Testis (tissue), 3 donors: ENCODE measurements around the gene ZNF862. TPM values are rescaled to one million over a fixed set of nuclear protein-coding genes. Genes with fewer than 3 reads are reported as not detected.

ENCODE experiments used
- DNase-seq: peaks from one replicate; pipeline ENCODE4 v3.0.0-alpha.2; 2019
- H3K27ac ChIP-seq, 2 donors: fragments of 200-600 bp; sonication (generic); one replicate each; pipeline ENCODE4 v1.5.1; 2019
- H3K27me3 ChIP-seq: fragments of 200-600 bp; sonication (generic); one replicate; pipeline ENCODE4 v1.5.1; 2019
- H3K36me3 ChIP-seq: fragments of 200-600 bp; sonication (generic); one replicate; pipeline ENCODE4 v1.5.1; 2017; ENCODE audit warnings: low read depth; ENCODE audit errors: missing control alignments
- H3K4me1 ChIP-seq: fragments of 200-600 bp; sonication (generic); one replicate; pipeline ENCODE4 v1.5.1; 2019
- H3K4me3 ChIP-seq, 2 donors: fragments of 200-600 bp; sonication (generic); one replicate each; pipeline ENCODE4 v1.5.1; 2017 to 2019
- H3K9me3 ChIP-seq: fragments of 200-600 bp; sonication (generic); one replicate; pipeline ENCODE4 v1.5.1; 2017
- CTCF ChIP-seq, 3 experiments: fragments of 450-650 bp in 2 of 3; fragments of 200-600 bp in 1 of 3; sonication (generic) in 1 of 3; IDR thresholded peaks; one replicate each; pipeline ENCODE4 v1.5.1; 2016 to 2019; ENCODE audit warnings: antibody characterized with exemption in 3 of 3, mild to moderate bottlenecking in 2 of 3, moderate library complexity in 1 of 3
- POLR2A ChIP-seq: fragments of 450-650 bp; IDR thresholded peaks from one replicate; pipeline ENCODE4 v1.6.1; 2017; ENCODE audit warnings: antibody characterized with exemption, mild to moderate bottlenecking, moderate library complexity
- WGBS, 2 donors: methylation state at CpG; one replicate each; pipeline ENCODE4 v1.1.5; 2018; 5-methylcytosine and 5-hydroxymethylcytosine counted together
- intact Hi-C: fragments of 100-400 bp; cut with DNase I; formaldehyde crosslinking; loops from one replicate; pipeline ENCODE4 v1.15.1; 2023; ENCODE audit warnings: low total_unique reads
- polyA plus RNA-seq: library from polyadenylated mRNA; stranded (reverse); fragments of 350-450 nt; fragmentation: Illumina TruSeq; extraction: RNeasy Lipid Tissue Mini Kit (QIAGEN cat#74804); gene quantifications from one replicate; pipeline ENCODE4 v1.2.3, GENCODE V29; 2014; ENCODE audit warnings: low read depth, low replicate concordance; ENCODE audit not compliant: insufficient read depth
- total RNA-seq, 2 donors: library from RNA; depleted of rRNA; stranded (reverse); fragments of >200 nt; gene quantifications; one replicate each; pipeline ENCODE4 v1.2.3, GENCODE V29; 2016

Gene ZNF862
- total and polyA plus RNA-seq, 3 donors from 2014 or later, result 12.8 to 24.5 (median 21.6) TPM

GRCh38 chr7:149801002-149801566 is 37.1 kb upstream of the ZNF862 start:
- no peak for DNase-seq
- Histone ChIP-seq H3K27ac (no peak overlapping the region), H3K36me3 (no peaks in the 10 kb centered on the region), H3K4me1 (no peaks in the 10 kb centered on the region), H3K9me3 (no peaks in the 10 kb centered on the region), H3K4me3 (no peak overlapping the region), H3K27me3 (no peaks in the 10 kb centered on the region)
- TF ChIP-seq CTCF (IDR thresholded peaks at IDR 0.05) (no peak), POLR2A (no peak)
- 94 to 95% methylated on average over 2 of the region's 2 CpGs for WGBS, 2 donors
- intact Hi-C loops, result no loop called here

GRCh38 chr7:149801816-149802215 is 36.4 kb upstream of the ZNF862 start:
- Histone ChIP-seq H3K4me3 (no peak overlapping the region), H3K27ac (no peak overlapping the region), H3K4me1 (no peaks in the 10 kb centered on the region), H3K36me3 (no peaks in the 10 kb centered on the region), H3K9me3 (no peaks in the 10 kb centered on the region), H3K27me3 (no peaks in the 10 kb centered on the region)
- TF ChIP-seq POLR2A (no peak), CTCF (IDR thresholded peaks at IDR 0.05) (no peak)
- no peak for DNase-seq
- 94 to 98% methylated on average over 7 to 16 of the region's 16 CpGs for WGBS, 2 donors
- intact Hi-C loops, result no loop called here

GRCh38 chr7:149802966-149803365 is 35.2 kb upstream of the ZNF862 start:
- WGBS, 2 donors, result 96% methylated on average over 12 of the region's 12 CpGs; no CpG with 5 or more reads in 1 of the 2 donors
- Histone ChIP-seq H3K27ac (no peak overlapping the region), H3K4me3 (no peak overlapping the region), H3K4me1 (no peaks in the 10 kb centered on the region), H3K36me3 (no peaks in the 10 kb centered on the region), H3K27me3 (no peaks in the 10 kb centered on the region), H3K9me3 (no peaks in the 10 kb centered on the region)
- TF ChIP-seq CTCF (IDR thresholded peaks at IDR 0.05) (no peak), POLR2A (no peak)
- DNase-seq, result no peak
- intact Hi-C loops, result no loop called here

- no peaks in the 10 kb centered on the region for H3K27me3 ChIP-seq
- no peaks in the 10 kb centered on the region for H3K4me1 ChIP-seq
- intact Hi-C loops, result no loop called here
- no peak overlapping the region for H3K27ac ChIP-seq
- H3K9me3 ChIP-seq, result no peaks in the 10 kb centered on the region
- no peak for DNase-seq
- H3K4me3 ChIP-seq, result no peak overlapping the region
- H3K36me3 ChIP-seq, result no peaks in the 10 kb centered on the region
- WGBS, 2 donors, result 84 to 87% methylated on average over 7 to 17 of the region's 17 CpGs
- TF ChIP-seq POLR2A (no peak), CTCF (IDR thresholded peaks at IDR 0.05) (no peak)
These were observed 34.6 kb upstream of the ZNF862 start for GRCh38 chr7:149803551-149804074.

GRCh38 chr7:149804106-149804505 is 34.1 kb upstream of the ZNF862 start:
- Histone ChIP-seq H3K4me1 (no peaks in the 10 kb centered on the region), H3K4me3 (no peak overlapping the region), H3K9me3 (no peaks in the 10 kb centered on the region), H3K36me3 (no peaks in the 10 kb centered on the region), H3K27ac (no peak overlapping the region), H3K27me3 (no peaks in the 10 kb centered on the region)
- no peak for TF ChIP-seq CTCF (IDR thresholded peaks at IDR 0.05)
- TF ChIP-seq POLR2A, result no peak
- intact Hi-C loops, result no loop called here
- no peak for DNase-seq
- 84 to 87% methylated on average over 2 to 9 of the region's 9 CpGs for WGBS, 2 donors
